SIG-M5 (cell line): ENCODE results near the gene HSH2D.
"Not testable (repeated sequence)": the region's sequence is repeated elsewhere in the genome, so short reads cannot be mapped to it uniquely, and the experiment has no call there.

Experiments used
- DNase-seq: peaks from one replicate; lab custom pipeline; 2025; lab: John Stamatoyannopoulos, UW

Gene HSH2D, protein sequence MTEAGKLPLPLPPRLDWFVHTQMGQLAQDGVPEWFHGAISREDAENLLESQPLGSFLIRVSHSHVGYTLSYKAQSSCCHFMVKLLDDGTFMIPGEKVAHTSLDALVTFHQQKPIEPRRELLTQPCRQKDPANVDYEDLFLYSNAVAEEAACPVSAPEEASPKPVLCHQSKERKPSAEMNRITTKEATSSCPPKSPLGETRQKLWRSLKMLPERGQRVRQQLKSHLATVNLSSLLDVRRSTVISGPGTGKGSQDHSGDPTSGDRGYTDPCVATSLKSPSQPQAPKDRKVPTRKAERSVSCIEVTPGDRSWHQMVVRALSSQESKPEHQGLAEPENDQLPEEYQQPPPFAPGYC

GRCh38 chr19:16143399-16144215 lies at the start of gene HSH2D:
Gene HSH2D, plus strand, starts transcription at chr19:16143685. Its CDS starts 5,066 bp downstream, at chr19:16148751.
- DNase-seq: peak; percentile 65

DNA sequence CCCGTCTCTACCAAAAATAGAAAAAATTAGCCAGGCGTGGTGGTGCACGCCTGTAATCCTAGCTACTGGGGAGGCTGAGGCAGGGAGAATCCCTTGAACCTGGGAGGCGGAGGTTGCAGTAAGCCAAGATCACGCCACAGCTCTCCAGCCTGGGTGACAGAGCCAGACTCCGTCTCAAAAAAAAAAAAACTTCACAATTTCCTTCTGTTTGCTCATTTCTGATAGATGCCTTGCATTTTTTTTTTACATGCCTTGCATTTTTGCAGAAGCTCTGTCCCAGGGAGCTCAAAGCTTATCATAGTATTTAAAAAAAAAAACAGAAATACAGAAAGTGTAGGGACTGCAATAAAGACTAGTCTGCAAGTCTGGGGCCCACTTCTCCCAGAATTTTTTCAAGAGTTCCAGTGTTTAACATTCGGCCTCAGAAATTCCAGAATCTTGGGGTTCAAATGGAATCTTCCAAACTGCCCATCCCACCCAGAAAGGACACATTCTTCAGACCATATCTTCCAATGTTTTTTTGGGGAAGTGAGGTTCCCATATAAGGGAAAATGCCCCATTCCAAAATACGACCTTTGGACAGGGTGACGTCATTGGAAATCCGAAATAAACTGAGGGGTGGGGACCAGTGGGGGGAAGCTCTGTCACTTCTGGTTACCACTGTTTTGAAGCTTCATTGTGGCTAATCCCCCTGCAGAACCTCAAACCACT lies 49.0 kb upstream of the HSH2D start:
- no peak for DNase-seq

DNA sequence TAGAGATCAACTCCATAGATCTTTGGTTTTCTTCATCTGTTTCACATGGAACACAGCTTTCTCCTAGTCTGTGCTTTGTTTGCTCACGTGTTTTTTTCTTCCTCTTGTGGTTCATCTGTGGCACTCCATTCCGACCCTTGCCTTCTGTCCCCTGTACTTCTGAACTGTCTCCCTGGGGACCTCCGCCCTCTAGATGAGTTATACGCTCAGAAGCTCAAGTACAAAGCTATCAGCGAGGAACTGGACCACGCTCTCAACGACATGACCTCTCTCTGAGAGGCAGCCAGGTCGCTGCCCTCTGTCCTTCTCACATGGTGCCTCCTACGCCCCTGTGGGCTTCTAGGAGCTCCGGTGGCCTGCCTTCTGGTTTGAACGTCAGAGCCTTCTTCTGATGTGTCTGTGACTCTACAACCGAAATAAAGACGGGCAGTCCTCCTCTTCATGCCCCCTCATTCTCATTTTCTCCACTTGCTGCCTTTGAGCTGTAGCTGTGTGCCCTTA lies 48.4 kb upstream of the HSH2D start:
- DNase-seq: no peak

- DNase-seq: no peak
Observed at GRCh38 chr19:16096280-16096855, 47.1 kb upstream of the HSH2D start.

DNA sequence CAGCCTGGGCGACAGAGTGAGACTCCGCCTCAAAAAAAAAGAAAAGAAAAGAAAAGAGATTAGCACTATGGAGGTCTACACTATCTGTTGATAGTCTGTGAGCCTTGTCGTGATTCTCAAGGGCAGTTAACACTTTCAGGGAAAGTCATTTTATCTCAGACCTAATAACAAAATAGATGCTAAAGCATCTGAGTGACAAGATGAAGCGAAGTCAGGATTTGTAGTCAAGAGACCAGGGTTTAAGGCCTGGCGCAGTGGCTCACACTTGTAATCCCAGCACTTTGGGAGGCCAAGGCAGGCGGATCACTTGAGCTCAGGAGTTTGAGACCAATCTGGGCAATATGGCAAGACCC lies 45.1 kb upstream of the HSH2D start:
- no peak for DNase-seq

GRCh38 chr19:16098821-16099220 lies 44.7 kb upstream of the HSH2D start:
- DNase-seq: no peak

DNA sequence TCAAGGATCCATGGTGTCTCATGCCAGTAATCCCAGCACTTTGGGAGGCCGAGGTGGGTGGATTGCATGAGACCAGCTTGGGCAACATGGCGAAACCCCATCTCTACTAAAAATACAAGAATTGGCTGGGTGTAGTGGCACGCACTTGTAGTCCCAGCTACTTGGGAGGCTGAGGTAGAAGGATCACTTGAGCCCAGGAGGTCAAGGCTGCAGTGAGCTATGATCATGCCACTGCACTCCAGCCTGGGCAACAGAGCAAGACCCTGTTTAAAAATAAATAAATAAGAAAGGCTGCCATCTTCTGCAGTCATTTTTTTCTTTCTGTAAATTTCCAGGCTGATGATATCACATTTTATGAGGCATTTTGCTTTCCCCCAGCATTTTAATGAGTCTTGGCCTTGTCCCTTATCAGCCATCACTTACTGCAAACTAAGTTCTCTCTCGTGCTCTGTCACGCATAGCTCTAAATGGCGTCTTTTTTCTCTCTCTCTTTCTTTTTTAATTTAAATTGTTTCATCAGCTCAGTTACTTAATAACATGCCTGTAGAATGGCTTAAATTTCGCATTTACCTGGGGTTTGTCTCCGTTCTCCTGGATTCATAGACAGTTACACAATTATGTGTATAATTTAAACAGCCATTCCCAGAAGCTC lies 44.0 kb upstream of the HSH2D start:
- DNase-seq: not testable (repeated sequence)

- DNase-seq: no peak
Observed at GRCh38 chr19:16100524-16100923, 43.0 kb upstream of the HSH2D start.

DNA sequence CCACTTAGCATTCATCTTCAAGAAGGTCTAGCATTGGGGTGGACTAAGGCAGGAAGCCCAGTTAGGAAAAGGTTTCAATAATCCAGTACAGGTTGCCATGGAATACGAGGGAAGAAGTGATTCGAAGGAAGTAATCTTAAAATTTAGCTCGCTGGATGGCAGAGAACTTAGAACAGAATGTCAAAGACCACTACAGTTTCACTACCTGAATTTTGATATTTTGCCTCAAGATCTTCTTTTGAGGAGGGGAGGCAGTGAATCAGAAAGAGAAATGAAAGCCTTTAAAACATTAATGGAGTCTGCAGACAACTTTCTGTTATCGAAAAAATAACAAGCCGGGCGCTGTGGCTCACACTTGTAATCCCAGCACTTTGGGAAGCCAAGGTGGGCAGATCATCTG lies 38.8 kb upstream of the HSH2D start:
- peak; percentile 34 for DNase-seq

DNA sequence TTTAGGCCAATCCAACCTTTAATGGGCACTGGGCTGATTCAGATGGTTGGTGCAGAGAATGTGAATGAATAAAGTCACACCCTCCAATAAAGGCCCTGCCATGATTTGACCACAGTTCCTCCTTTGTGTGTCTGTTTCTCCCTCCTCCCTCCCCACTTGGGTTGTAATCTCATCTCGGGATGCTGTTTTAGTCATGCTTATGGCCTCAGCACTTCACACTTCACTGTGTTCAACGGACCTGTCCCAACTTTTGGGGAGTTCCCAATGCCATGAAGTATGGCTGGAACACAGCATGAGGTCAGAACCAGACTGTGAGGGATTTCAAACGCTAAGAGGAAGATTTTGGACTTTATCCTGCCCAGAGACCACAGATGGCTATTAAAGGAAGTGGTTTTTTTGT lies 37.4 kb upstream of the HSH2D start:
- DNase-seq: no peak

GRCh38 chr19:16111160-16111908 lies 32.2 kb upstream of the HSH2D start, which contains the start of gene RAB8A:
Gene RAB8A, plus strand, starts transcription at chr19:16111889. Its CDS starts 13 bp downstream, at chr19:16111902.
- peak; percentile 89 for DNase-seq

DNA sequence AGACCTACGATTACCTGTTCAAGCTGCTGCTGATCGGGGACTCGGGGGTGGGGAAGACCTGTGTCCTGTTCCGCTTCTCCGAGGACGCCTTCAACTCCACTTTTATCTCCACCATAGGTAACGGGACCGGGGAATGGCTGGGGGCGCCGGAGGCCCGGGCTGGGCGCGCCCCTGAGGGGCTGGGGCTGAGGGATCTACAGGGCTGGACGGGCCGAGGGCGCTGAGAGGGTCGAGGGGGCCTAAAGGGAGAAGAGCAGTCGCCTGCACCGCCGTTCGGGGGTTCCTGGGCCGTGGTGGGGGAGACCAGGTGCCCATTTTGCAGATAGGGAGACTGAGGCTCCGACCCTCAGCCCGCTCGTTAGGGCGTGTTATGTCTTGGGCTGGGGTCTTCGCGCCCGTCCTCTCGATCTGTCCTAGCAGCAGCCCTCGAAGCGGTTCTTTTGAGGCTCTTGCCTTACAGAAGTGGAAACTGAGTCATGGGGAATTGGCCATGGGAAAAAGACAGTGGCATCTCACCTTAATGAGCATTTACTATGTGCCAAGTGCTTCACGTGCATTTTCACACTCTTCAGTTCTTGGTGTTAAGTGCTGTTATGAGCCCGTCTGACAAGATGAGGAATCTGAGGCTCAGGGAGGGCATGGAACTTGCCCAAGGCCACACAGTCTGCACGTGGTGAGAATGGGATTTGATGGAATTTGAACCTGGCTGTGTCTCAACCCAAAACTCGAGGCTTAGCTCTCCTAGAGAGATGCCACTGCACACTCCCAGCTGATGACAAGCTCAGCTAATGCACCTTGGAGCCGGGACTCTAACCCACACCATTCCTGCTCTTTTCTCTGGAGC lies 31.4 kb upstream of the HSH2D start:
- DNase-seq: no peak

GRCh38 chr19:16112778-16113177 lies 30.7 kb upstream of the HSH2D start:
- DNase-seq: no peak

- DNase-seq: no peak
Observed at GRCh38 chr19:16113727-16114126, 29.8 kb upstream of the HSH2D start.

GRCh38 chr19:16115301-16116039 lies 28.0 kb upstream of the HSH2D start:
- no peak for DNase-seq

DNA sequence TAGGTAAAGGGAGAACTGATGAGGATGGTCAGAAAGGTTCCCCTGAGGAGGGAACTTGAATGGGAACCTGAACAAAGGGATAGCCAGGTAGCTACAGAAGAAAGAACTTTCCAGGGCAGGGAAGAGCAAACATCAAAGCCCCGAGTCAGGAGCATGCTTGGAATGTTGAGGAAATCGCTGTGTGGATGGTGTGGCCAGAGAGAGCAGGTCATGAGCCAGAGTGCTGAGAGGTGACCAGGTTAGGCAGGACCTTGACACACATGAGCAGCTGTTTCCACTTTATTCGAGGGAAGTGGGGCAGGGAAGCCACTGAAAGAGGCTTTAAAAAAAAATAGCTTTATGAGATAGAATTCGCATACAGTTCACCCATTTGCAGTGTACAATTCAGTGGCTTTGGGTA lies 27.4 kb upstream of the HSH2D start:
- no peak for DNase-seq

GRCh38 chr19:16117594-16118033 lies 25.9 kb upstream of the HSH2D start:
- no peak for DNase-seq

- DNase-seq: peak; percentile 81
Observed at GRCh38 chr19:16118489-16119033, 24.9 kb upstream of the HSH2D start.
